GM19351 (cell line): ENCODE measurements around the gene CPAMD8.
"Not testable (repeated sequence)": the region's sequence is repeated elsewhere in the genome, so short reads cannot be mapped to it uniquely, and the experiment has no call there.

ENCODE experiments used
- ATAC-seq: cut with Tn5 transposase; IDR thresholded peaks from one replicate; pipeline ENCODE4 v1.9.1; 2021; ENCODE audit warnings: mild to moderate bottlenecking, moderate library complexity; ENCODE audit not compliant: unreplicated experiment

Gene CPAMD8

GRCh38 chr19:17004386-17004785, 22.2 kb downstream of the CPAMD8 start:
- ATAC-seq, result no peak

GRCh38 chr19:17002455-17002854, 24.2 kb downstream of the CPAMD8 start:
- ATAC-seq, result no peak

GRCh38 chr19:17001603-17002183, 24.9 kb downstream of the CPAMD8 start:
- ATAC-seq, result no peak

- ATAC-seq, result no peak
Measured at GRCh38 chr19:16998635-16999194, 27.9 kb downstream of the CPAMD8 start.

- not testable (repeated sequence) for ATAC-seq
Measured at GRCh38 chr19:16996838-16997490, 29.6 kb downstream of the CPAMD8 start.

- ATAC-seq, result no peak
Measured at GRCh38 chr19:16988661-16989060, 37.9 kb downstream of the CPAMD8 start.

- ATAC-seq, result no peak
Measured at GRCh38 chr19:16985403-16985802, 41.2 kb downstream of the CPAMD8 start.

- not testable (repeated sequence) for ATAC-seq
Measured at GRCh38 chr19:16982586-16982985, 44.0 kb downstream of the CPAMD8 start.

GRCh38 chr19:16978839-16979802, 47.5 kb downstream of the CPAMD8 start:
- ATAC-seq, result no peak

- ATAC-seq, result no peak
Measured at GRCh38 chr19:16978156-16978555, 48.5 kb downstream of the CPAMD8 start.

- ATAC-seq, result no peak
Measured at GRCh38 chr19:16977306-16977705, 49.3 kb downstream of the CPAMD8 start.

GRCh38 chr19:16976446-16976845, 50.2 kb downstream of the CPAMD8 start:
- ATAC-seq, result no peak

GRCh38 chr19:16970821-16971220, 55.8 kb downstream of the CPAMD8 start:
- ATAC-seq, result no peak

GRCh38 chr19:16969135-16969534, 57.5 kb downstream of the CPAMD8 start:
- no peak for ATAC-seq

- ATAC-seq, result not testable (repeated sequence)
Measured at GRCh38 chr19:16960996-16961822, 65.4 kb downstream of the CPAMD8 start.

GRCh38 chr19:16958277-16958676, 68.3 kb downstream of the CPAMD8 start:
- not testable (repeated sequence) for ATAC-seq

GRCh38 chr19:16957855-16958254, 68.8 kb downstream of the CPAMD8 start:
- ATAC-seq, result no peak

GRCh38 chr19:16957151-16957701, 69.4 kb downstream of the CPAMD8 start:
- ATAC-seq, result no peak

GRCh38 chr19:16955161-16955560, 71.4 kb downstream of the CPAMD8 start:
- no peak for ATAC-seq

- ATAC-seq, result no peak
Measured at GRCh38 chr19:16952046-16952445, 74.6 kb downstream of the CPAMD8 start.
